Measurements from ENCODE around the gene EPHB6.

The EPHB6 gene

DNA sequence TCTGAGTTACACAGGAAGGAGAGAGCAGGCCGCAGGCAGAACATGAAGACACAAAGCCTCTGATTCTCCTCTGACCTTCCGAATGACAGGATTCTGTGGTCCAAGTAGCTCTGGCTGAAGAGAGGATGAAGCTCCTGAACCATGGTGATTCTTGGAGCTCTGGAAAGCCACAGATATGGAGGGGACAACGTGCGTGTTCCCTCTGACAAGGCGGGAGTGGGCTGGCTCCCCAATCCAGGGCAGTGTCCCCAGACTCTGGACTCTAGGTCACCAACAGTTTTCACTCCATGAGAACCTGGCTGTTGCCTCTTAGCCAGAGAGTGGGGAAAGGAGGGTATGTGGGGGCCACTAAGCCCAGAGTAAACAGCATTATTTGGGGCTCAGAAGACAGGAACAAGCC, 38.1 kb downstream of the EPHB6 start:
- TF ChIP-seq, protein P1, sequence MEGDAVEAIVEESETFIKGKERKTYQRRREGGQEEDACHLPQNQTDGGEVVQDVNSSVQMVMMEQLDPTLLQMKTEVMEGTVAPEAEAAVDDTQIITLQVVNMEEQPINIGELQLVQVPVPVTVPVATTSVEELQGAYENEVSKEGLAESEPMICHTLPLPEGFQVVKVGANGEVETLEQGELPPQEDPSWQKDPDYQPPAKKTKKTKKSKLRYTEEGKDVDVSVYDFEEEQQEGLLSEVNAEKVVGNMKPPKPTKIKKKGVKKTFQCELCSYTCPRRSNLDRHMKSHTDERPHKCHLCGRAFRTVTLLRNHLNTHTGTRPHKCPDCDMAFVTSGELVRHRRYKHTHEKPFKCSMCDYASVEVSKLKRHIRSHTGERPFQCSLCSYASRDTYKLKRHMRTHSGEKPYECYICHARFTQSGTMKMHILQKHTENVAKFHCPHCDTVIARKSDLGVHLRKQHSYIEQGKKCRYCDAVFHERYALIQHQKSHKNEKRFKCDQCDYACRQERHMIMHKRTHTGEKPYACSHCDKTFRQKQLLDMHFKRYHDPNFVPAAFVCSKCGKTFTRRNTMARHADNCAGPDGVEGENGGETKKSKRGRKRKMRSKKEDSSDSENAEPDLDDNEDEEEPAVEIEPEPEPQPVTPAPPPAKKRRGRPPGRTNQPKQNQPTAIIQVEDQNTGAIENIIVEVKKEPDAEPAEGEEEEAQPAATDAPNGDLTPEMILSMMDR (IDR thresholded peaks at IDR 0.05; ENCODE audit: low read depth, low read length), result no peak
- DNase-seq (ENCODE audit: extremely low read depth, low read depth), result no peak

DNA sequence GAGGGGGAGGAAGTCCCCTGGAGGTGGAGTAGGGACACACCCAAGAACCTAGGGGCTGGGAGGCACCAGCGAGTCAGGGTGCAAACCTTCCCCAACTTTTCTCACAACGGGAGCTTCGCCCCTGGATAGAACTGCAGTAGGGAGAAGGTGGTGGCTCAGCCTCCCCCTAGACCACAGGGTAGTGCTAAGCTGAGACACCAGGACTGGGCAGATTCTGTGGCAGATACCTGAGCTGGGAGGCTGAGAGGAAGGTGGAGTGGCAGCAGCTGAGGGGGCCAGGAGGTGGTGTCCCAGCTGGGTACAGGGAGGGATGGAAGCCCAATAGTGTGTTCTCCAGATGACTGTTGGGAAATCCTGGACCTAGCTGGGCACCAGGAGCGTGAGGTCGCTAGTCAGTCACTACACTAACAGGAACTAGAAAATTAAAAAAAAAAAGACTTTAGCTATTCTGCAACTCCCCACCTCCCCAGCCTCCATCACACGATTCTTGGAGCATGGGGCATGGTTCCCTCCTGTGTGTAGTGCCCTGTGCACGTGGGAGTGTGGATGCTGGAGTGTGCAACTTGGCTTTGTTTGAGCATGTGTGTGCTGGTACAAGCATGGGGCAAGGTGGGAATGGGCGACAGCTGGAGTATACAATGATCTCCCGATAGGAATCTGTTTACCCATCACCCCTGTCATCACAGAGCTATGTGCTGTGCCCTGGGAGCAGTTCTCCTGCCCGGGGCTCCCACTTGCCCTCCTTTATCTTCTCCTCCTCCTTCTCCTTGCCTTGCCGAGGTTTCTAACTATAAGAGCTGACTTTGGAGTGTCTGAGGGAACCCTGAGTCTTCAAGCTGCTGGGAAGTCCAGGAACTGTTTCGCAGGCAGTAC, 39.5 kb downstream of the EPHB6 start:
- no peak for DNase-seq (ENCODE audit: extremely low read depth, low read depth)
- TF ChIP-seq, protein P1 (IDR thresholded peaks at IDR 0.05; ENCODE audit: low read depth, low read length), result no peak

DNA sequence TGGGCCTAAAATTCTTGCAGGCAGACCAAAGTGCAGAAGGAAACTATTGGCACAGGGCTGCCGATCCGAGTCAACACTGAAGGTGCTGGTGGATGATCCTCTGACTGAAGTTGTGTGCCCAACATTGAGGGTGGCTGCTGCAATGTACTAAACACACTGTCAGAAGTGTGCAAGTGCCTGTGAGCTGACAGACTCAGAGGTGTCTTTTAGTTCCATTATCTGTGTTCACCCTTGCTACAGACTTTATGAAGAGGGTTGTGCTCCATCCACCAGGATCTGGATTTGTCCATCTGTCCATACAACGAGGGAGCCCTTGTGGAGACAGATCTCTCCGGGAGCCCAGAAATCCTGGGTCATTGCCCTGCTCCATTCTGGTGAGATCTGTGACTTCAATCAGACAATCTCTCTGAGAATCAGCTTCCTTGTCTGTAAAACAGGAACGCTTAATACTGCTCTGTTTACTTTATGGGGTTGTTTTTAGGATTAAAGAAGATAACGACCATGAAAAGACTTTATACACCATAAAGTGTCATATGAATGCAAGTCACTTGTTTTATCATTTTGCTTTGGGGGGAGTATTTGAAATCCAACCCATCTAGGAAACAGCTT, 40.2 kb downstream of the EPHB6 start:
- TF ChIP-seq, protein P1 (IDR thresholded peaks at IDR 0.05; ENCODE audit: low read depth, low read length), result no peak
- DNase-seq (ENCODE audit: extremely low read depth, low read depth), result no peak

DNA sequence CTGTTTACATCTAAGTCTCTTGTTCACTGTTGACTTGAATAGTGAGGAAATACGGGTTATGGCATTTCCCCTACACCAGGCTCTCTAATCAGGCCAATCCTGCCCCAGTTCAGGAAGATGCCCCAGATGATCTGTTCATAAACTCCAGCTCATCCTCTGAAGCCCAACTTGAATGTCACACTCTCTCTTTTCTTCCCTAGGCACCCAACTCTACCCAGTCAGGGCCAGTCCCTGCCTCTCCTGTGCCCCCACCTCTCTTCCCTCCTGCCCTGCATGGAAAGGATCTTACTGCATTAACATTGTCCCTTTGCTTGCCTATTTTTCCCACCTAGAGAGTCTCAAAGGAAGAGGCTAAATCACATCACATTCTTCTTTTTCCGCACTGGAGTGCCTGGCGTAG, 41.3 kb downstream of the EPHB6 start:
- TF ChIP-seq, protein P1 (IDR thresholded peaks at IDR 0.05; ENCODE audit: low read depth, low read length), result no peak
- DNase-seq (ENCODE audit: extremely low read depth, low read depth), result no peak

DNA sequence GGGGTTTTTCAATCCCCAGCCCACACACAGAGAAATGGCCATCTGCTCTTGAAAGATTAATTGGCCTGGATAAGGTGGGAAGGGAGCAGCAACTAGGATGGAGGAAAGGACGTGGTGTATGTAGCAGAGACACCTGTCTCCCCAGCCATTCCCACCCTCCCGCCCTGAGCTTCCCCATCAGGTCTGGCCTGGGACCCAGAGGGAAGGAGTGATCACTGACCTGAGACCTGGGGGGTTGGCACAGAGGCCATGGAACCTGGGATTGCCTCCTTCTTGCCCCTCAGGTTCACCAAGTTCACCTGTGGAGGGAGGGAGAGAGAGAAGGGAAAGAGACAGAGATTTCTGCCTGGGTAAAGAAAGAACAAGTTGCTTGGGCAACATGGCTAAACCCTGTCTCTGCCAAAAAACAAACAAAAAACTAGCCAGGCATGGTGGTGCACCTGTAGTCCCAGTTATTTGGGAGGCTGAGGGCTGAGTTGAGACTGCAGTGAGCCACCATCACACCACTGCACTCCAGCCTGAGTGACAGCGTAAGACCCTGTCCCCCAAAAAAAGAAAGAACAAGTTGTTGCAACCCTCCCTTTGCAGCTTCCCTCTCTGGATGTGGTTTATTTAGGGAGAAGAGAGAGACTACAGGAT, 42.0 kb downstream of the EPHB6 start:
- TF ChIP-seq, protein P1 (IDR thresholded peaks at IDR 0.05; ENCODE audit: low read depth, low read length), result no peak
- DNase-seq (ENCODE audit: extremely low read depth, low read depth), result no peak

DNA sequence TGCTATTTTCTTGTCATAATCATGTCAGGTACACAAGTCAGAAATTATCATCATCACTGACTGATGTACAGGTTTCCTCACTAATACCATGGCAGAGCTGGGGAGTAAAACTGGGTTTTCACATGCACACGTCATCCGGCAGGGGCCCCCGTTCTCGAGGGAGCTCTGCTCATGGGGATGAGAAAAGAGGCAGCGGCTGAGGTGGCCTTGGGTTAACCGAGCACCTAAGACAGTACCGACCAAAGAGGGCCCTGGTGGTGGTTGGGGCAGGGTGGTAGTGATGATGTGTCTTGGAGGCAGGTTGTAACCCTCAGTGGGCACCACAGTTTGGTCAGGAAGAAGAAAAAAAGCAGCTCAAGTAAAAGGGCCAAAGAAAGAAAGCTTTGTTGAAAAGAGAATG, 42.8 kb downstream of the EPHB6 start:
- TF ChIP-seq, protein P1 (IDR thresholded peaks at IDR 0.05; ENCODE audit: low read depth, low read length), result no peak

More for the DNA sequence above, 42.8 kb downstream of the EPHB6 start:
- no peak for DNase-seq (ENCODE audit: extremely low read depth, low read depth)

Measured in AG09319 (cell line).